HG02981 (cell line): ENCODE measurements around the gene ST6GAL2.

Experiments
- ATAC-seq: cut with Tn5 transposase; IDR thresholded peaks from one replicate; pipeline ENCODE4 v1.9.1; 2021; ENCODE audit warnings: mild to moderate bottlenecking, moderate library complexity; ENCODE audit not compliant: unreplicated experiment

Gene ST6GAL2

DNA sequence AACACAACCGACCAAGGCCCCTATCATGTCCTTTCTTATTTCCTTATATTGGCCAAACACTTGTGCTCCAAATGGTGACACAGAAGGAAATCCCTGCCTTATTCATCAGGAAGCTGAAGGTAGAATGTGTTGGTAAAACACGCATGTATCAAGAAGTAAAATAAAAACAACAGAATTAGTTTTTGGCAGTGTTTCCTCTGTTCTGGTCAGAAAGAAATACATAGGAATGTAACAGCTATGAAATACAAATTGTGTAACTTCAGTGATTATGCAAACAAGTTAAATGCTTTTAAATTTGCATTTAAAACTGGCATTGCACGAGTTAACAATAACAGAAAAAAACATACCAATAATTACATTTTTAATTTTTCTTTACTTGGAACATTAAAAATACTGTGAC lies 19.3 kb downstream of the ST6GAL2 start:
- ATAC-seq = no peak

DNA sequence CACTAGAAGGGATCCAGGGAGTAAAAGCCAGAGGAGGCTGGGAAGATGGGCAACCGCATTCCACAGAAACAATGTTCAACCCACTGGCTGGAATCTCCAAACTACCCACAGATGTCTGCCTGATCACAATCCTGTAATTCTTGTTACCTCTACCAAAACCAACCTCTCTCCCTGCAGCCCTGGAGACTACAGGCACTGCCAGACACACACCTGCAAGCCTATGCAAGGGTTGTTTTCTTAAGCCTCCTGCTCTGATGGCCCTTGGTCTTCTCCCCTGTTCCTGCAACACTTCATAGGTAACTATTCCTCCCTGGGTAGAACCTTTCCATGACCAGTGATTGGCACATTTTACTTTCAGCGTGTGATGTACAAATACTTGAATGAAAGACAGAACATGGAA lies 21.9 kb downstream of the ST6GAL2 start:
- no peak for ATAC-seq

DNA sequence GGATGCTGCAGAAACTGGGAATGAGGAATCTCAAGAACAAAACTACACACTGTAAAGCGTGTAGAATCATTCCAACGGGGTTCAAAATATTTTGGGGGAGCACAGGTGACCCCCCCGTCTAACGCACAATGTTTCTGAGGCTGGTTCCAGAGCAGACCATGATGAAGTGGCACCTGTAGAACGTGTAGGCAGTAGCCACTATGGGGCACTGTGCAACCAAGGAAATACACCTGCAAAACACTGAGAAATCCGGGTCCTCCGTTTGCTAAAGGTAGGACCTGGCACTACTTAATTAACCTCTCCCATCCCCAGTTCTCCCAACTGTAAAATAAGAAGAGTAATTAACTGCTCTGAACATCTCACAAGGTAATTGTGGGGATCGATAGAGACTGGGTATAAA lies 22.6 kb downstream of the ST6GAL2 start:
- ATAC-seq = no peak

DNA sequence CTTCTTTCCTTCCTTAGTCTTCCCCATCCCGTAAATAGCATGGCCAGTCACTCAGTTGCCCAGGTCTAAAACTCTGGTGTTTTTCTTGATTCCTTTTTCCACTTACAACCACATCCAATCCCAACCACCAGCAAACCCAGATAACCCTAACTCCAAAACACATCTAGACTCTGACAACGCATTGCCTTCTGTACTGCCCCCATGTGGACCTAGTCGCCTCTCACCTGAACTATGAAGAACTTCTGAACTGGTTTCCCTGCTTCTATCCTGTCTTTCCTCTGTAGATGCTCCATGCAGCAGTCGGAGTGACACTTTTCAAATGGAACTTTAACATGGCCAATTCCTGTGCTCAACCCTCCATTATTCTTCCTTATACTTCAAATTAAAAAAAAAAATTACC lies 26.5 kb downstream of the ST6GAL2 start:
- no peak for ATAC-seq

DNA sequence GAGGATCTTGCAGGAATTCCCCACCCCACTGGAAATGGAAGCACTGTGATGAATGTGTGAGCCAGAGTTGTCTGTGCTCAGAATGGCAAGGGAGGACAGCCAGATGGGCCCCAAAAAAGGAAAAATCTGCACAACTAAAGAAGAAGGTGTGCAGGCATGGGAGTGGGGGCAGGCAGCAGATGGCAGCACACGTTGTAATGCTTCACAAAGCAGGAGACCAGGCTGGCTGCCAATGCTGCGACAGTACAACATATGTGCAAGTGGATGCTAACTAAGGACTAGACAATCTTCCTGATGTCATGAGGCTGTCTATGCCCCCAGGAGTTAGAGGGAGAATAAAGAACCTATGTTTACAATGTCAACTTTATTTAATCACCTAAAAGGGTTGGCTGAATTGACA lies 27.2 kb downstream of the ST6GAL2 start:
- ATAC-seq = no peak

DNA sequence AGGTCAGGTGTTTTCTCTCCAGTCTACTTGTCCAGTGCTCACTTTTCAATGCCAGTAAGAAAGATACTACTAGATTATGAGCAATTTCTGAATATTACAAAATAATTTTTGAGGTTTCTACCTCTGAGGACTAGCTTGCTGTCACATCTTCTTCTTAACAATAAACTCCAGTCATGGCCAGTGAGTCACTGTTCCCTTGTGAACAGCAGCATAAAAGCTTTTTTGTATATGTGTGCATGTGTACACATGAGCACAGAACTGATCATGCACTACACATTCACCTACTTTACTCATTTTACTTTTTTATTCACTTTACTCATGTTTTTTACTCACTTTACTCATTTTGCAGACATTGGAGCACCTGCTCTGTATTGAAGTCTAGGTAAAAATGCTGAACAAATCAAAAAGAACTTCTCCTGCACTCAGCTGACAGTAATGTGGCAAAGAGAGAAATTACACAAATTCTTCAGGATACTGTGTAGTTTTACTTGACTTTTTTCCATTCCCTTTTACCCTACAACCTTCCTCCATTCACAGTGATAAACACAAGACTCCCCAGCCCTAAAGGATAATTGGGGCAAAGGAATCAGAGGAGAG lies 28.0 kb downstream of the ST6GAL2 start:
- no peak for ATAC-seq

DNA sequence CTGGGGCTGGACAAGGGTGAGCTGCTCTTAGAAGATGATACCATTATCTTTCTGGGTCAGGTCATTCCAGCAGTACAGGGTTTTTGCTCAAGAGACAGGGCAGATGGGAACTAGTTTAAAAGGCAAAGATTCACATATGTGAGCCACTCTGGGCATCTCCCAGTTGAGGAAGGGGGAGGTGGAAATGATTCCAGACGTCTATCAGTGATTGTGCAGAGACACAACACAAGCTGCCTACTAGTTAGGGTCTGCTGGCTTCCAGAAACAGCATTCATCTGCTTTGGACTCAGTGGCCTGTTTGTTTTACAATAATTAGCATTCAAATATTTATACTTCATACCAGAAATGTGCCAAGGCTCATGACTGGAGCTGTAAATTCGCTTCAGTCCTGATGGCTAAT lies 32.3 kb downstream of the ST6GAL2 start:
- no peak for ATAC-seq

DNA sequence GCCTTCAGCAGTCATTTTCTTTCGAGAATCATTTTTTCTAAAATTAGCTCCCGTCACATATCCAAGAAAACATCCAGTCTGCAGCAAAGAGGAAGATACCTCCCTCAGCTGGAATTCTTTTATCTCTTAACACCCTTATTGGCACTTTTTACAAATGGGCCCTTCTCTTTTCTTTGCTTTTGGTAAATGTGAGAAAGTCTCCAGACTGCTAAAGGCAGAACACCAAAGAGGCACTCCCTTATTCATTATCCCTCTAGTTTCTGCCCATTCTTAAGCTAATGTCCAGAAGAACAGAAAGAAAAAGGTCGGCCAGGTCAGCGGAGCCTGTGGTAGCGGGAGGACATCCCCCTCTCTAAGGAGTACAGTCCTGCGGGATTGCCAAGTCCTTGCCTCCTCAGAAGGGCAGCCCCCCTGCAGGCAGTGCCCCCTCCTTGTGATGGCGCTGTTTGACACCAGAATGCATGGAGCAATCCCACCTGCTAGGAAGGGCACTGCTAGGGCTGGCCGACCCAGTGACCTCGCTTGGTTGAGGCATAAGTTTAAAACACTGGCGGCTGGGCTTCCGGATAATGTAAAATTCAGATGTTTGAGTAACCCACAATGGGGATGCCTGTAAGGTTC lies 34.0 kb downstream of the ST6GAL2 start:
- no peak for ATAC-seq

DNA sequence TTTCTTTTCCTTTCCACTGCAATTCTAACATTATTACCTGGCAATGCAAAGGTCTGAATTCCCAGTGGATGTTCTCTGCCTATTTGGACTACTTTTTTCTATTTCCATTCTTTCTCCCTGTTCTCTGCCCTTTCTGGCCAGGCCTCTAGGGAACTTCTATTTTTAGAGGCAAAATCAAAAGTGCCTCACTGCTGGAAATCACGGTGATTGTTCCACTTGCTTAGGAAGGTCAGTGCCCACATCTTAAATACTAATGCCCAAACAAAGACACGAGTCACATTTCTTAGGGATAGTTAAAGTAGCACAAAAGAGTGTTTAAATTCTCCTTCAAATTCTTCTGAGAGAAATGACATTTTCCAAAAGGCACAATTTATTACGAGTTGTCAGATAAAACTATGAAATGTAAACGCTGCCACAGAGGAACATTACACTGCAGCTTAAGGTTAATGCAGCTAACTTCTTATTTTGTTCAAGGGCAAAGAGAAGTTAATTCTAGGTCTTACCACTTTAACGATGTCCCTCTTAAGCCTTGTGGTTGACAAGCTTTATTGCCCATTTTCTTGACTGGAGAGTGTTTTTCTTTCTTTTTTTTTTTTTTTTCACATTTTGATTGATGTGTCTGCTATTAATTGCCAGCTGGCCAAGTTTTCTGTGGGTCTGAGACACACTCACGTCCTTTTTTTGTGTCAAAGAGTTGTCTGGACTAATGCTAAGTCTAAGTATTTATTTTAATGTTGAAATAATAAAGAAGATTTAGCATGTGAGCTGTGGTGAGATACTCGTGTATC lies 34.7 kb downstream of the ST6GAL2 start:
- no peak for ATAC-seq

DNA sequence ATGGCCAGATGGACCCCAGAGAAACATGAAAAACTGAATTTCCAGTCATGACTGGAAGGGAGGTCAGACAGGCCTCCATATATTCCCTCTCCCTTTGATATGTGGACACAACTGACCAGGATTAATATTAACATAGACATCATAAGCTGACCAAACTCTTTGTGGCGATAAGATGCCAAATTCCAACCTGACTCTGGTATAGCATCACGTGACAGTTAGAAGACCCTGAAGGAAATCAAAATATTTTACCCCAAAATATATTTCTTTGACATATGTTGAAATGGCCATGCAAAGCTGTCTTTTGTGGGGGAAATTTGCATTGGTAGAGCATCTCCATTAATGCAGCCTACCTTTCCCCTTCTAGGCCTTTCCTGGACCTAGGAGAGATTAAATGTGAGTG lies 36.7 kb downstream of the ST6GAL2 start:
- ATAC-seq = no peak

DNA sequence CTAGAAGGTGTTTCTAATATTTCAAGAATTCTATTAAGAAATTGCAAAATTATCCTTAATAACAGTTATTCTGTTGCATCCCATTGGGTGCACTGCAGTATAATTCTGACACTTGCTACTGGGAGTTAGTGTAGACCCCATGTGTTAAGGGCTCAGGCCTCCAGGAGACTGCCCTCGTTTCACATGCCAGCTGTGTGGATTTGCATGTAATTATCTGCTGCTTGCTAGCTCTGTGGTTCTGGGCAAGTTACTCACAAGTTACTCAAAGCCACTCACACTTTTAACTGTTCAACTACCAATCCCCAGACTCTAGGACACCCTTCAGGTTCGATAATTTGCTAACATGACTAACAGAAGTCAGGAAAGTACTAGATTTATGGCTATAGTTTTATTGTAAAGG lies 38.6 kb downstream of the ST6GAL2 start:
- ATAC-seq = no peak

DNA sequence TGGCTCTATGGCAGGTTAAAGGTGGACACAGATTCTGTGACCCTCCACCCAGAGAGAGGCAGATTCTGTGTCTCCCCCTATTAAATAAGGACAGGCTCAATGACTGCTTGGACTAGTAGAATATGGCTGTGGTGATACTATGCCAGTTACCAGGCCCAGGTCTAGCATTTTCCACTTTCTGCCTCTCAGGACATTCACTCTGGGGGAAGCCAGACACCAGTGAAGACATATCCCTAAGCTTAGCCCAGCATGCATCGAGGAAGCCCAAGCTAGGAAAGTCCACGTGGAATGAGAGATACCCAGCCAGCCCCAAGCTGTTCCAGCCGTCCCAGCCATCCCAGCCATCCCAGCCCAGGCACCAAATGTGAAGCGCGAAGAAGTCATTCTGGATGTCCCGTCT lies 40.3 kb downstream of the ST6GAL2 start:
- ATAC-seq = no peak

DNA sequence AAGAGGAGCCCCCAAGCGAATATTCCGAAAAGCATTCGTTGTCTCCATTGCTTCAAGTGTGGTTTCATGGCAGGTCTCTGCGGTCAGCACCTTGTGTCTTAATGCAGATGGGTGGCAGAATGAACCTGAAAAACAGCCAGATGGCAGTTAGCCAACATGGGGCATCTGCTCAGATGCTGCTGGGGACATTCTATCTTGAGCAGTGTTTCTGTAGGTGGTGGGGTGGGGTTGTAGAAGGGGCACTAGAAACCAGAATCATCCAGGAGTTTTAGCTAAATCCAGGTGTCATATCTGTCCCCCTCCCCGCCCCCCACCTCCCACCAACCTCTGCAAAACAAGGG lies 42.1 kb downstream of the ST6GAL2 start:
- ATAC-seq = no peak

DNA sequence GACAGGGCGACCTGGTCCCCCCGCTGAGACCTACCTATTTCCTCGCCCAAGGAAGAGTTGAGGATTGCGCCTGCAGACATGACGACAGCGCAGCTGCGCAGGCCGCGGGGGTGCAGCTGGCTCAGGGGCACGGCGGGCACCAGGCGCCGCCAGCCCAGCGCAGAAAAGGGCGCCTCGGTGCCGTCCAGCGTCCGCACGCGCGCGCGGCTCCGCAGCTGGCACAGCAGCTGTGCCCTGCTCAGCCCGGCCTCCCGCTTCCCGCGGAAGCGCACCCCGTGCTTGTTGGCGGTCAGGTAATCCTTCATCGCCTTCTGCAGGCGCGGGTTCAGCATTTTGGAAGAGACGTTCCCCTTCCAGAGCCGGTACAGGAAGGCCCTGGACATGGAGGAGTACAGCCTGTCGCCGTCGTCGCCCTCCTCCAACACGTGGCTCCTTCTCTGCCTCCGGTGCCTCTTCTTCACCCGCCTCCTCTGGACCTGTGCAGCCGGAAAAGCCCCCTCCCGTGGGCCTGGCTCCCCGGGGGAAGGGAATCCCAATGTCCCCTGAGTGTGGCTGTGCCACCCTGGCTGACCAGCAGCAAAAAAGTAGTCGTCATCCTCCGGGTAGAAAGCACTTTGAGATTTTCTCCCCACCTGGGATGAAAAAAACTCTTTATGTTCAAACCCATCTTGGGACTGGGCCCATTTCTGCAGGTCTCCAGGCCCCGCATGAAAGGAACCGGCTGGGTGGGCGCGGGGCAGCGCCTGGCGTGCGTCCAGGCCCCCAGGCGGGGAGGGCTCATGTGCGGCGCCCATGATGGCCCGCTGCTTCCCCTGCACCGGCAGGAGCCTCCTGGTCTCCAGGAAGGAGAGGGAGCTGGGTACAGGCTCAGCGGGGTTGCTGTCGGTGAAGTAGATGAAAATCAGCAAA lies 42.7 kb downstream of the ST6GAL2 start:
- ATAC-seq = no peak

DNA sequence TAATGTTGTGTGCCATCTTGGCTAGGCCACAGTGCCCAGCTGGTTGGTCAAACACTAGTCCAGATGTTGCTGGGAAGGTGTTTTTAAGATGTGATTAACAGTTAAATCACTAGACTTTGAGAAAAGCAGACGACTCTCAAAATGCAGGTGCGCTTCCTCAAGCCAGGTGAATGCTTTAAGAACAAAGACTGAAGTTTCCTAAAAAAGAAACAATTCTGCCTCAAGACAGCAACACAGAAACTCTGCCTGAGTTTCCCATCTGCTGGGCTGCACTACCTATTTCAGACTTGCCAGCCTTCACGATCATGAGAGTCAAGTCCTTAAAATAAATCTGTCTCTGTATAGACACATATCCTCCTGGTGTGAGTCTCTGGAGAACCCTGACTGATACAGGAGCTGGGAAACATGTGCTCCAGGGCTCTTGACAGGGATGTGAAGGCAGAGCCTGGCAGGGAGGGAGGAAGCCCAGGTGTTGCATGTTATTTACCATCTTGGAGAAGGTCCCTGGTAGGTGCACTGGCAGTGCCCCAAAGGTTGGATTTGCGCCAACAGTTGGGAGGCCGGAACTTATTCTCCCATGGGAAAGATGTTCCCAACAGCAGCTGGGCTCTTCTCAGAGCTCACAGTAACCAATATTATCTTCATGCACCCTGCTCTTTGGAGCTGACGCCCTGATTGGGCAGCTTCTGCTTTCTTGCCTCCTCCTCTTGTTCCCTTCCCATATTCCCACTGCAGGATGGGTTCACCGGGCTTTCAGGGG lies 43.9 kb downstream of the ST6GAL2 start:
- no peak for ATAC-seq

DNA sequence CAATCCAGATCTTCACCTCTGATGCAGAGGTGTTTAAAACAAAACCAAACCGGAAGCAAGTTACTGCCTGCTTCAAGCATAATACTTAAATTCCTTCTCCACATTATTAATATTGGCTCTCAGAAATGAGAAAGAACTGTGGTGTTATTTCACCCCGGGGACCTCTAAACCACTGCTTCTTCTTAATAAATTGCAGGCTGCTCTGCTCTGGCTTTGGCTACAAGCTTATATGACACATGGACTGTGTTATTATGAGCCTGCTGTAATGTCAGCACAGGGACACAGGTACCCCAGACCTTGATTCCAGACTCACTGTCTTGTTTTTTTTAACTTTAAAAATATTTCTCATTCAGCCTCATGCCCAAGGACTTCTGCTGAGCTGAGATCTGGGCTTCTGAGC lies 45.1 kb downstream of the ST6GAL2 start:
- no peak for ATAC-seq

DNA sequence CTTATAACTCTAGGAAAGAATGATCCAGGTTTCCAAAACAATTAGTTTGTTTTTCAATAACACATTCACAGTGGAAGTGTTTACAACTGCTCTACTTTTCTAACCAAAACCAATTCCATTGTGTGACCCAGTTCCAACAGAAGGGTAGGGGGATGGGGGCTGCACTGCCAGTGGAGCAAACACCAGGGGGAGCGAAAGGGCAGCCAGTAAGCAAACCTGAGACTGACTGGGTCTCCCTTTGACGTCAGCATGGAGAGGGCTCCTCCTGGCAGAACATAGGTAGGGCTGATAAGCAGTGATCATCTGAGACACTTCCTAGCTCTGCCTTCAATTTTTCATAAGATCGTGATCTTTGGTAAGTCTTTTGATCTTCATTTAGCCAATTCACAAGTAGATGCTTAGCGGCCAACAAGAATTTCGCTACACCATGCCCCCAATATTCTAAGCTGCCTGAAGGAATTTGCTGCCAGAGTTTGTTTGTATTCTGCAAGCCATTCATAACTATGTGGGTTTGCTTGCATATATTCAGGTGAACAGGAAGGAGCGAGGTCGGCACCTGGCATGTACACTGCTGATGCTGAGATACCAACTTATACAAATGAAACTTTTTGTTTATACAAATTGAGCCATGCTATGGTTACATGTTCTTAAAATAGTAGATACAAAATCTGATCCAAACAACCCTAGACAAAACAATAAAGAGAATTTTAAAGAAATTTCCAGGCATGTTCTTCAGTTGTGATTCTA lies 45.9 kb downstream of the ST6GAL2 start:
- no peak for ATAC-seq

DNA sequence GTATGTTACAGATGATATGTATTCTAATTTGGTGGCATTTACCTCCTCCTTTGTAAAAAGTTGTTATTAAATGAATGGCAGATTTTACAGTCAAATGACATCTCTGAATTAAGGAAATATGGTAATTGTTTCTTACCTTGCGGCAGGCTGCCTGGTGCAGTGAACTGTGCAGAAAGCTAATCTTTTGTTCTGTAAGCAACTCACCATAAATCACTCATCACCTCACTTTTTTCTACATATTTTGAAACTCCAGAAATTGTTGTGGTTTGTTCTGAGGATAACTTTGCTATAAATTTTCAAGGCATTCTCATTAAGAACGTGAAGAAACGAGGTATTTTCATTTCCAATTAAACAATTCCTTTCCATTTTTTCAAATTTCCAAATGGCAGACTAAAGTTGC lies 52.7 kb downstream of the ST6GAL2 start:
- ATAC-seq = no peak

DNA sequence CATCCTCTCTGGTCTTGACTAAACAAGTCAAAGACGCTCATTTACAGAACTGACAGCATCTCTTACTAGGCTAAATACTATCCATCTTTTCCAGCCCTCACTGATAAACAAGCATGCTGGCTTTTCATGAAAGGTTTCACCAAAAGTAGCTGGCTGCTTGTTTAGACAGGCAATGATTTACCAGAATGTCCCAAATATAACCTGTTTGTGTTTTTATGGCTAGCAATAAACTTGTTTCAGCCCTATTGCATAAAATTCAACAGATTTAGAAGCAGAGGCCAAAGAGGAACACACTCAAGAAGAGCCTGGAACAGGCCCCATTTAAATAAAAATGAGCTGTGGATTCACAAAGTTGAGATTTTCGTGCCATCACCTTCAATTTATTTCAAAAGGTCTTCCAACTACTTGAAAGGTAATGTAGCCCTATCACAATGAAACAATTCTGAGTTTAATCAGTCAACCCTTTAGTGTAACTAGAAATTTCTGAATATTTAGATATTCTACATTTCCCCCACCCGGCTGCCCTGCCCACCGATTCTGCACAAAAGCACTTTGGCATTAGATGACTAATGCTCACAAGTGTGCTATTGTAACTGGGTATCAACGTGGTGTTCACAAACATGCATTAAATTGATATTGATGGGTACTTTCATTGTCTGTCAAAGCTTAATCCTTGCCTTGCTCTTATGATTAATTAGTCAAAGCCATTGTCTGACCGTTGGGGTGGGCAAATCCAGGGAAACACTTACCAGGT lies 54.0 kb downstream of the ST6GAL2 start:
- ATAC-seq = no peak
